H4 (cell line): ENCODE results near the gene PLAC9. TPM values are rescaled to one million over a fixed set of nuclear protein-coding genes. Genes with fewer than 3 reads are reported as not detected.
"Not testable (repeated sequence)": the region's sequence is repeated elsewhere in the genome, so short reads cannot be mapped to it uniquely, and the experiment has no call there.

Experiments
- DNase-seq: peaks from one replicate; pipeline ENCODE4 v3.0.0-alpha.2; 2015; ENCODE audit warnings: low spot score
- total RNA-seq: library from RNA; depleted of rRNA; stranded (reverse); fragments of >200 nt; shearing (Covaris generic); gene quantifications from 2 replicates; pipeline ENCODE4 v1.2.3, GENCODE V29; 2014; rRNA removed

The PLAC9 gene
- not detected in 2 replicates for total RNA-seq

GRCh38 chr10:80132299-80133139, at the start of gene PLAC9:
PLAC9 (plus strand) TSS chr10:80132730; CDS start chr10:80132763, 33 bp downstream.
- no peak for DNase-seq

- no peak for DNase-seq
Measured at GRCh38 chr10:80090121-80090520, 42.4 kb upstream of the PLAC9 start.

- no peak for DNase-seq
Measured at GRCh38 chr10:80094231-80094630, 38.3 kb upstream of the PLAC9 start.

- DNase-seq, result not testable (repeated sequence)
Measured at GRCh38 chr10:80098272-80098671, 34.3 kb upstream of the PLAC9 start.

GRCh38 chr10:80099295-80099694, 33.2 kb upstream of the PLAC9 start:
- not testable (repeated sequence) for DNase-seq

- no peak for DNase-seq
Measured at GRCh38 chr10:80100116-80100515, 32.4 kb upstream of the PLAC9 start.

- DNase-seq, result no peak
Measured at GRCh38 chr10:80100861-80101695, 31.5 kb upstream of the PLAC9 start.

- no peak for DNase-seq
Measured at GRCh38 chr10:80104066-80104926, 28.2 kb upstream of the PLAC9 start.

- no peak for DNase-seq
Measured at GRCh38 chr10:80108576-80109239, 23.8 kb upstream of the PLAC9 start.

GRCh38 chr10:80110986-80111385, 21.5 kb upstream of the PLAC9 start:
- DNase-seq, result no peak

- DNase-seq, result no peak
Measured at GRCh38 chr10:80118669-80119068, 13.9 kb upstream of the PLAC9 start.

GRCh38 chr10:80122110-80122710, 10.3 kb upstream of the PLAC9 start:
- DNase-seq, result no peak

GRCh38 chr10:80122746-80123145, 9.8 kb upstream of the PLAC9 start:
- no peak for DNase-seq

GRCh38 chr10:80126876-80127275, 5.7 kb upstream of the PLAC9 start:
- no peak for DNase-seq

GRCh38 chr10:80131499-80131901, 1.0 kb upstream of the PLAC9 start:
- DNase-seq, result no peak

- DNase-seq, result no peak
Measured at GRCh38 chr10:80133206-80133605, 676 bp downstream of the PLAC9 start.

GRCh38 chr10:80133687-80134086, 1.2 kb downstream of the PLAC9 start:
- not testable (repeated sequence) for DNase-seq

- DNase-seq, result no peak
Measured at GRCh38 chr10:80136134-80136571, 3.6 kb downstream of the PLAC9 start.

- DNase-seq, result no peak
Measured at GRCh38 chr10:80137031-80137862, 4.7 kb downstream of the PLAC9 start.

GRCh38 chr10:80137920-80138319, 5.4 kb downstream of the PLAC9 start:
- no peak for DNase-seq
